Fibroblast of the aortic adventitia (primary cell): ENCODE results near the gene SLC22A12. TPM values are rescaled to one million over a fixed set of nuclear protein-coding genes. Genes with fewer than 3 reads are reported as not detected.

Experiments
- DNase-seq: peaks from one replicate; pipeline ENCODE4 v3.0.0-alpha.2; 2010; ENCODE audit warnings: low read depth
- H3K4me3 ChIP-seq: 2 replicates; pipeline ENCODE4 v1.5.1; 2011; ENCODE audit warnings: low read depth, mild to moderate bottlenecking, control low read depth, low read length, moderate library complexity
- CTCF ChIP-seq: IDR thresholded peaks from 2 replicates; pipeline ENCODE4 v1.5.1; 2011; ENCODE audit warnings: mild to moderate bottlenecking, low read length, control low read depth, inconsistent platforms; ENCODE audit not compliant: insufficient read depth
- total RNA-seq: library from RNA; depleted of rRNA; stranded (reverse); fragments of >200 nt; gene quantifications from 2 replicates; pipeline ENCODE4 v1.2.3, GENCODE V29; 2012; ENCODE audit warnings: low replicate concordance

Gene SLC22A12
- total RNA-seq, 1 donor = not detected

- TF ChIP-seq CTCF = no peak
- no peak overlapping the region for H3K4me3 ChIP-seq
- DNase-seq = no peak
Measured at GRCh38 chr11:64621283-64622019, 30.4 kb downstream of the SLC22A12 start.

- no peak for DNase-seq
- no peak for TF ChIP-seq CTCF
- H3K4me3 ChIP-seq = no peak overlapping the region
Measured at GRCh38 chr11:64622681-64623080, 31.7 kb downstream of the SLC22A12 start.

- DNase-seq = no peak
- no peak for TF ChIP-seq CTCF
- no peak overlapping the region for H3K4me3 ChIP-seq
Measured at GRCh38 chr11:64624883-64625481, 34.0 kb downstream of the SLC22A12 start.

- TF ChIP-seq CTCF = no peak
- no peak overlapping the region for H3K4me3 ChIP-seq
- no peak for DNase-seq
Measured at GRCh38 chr11:64626637-64627036, 35.6 kb downstream of the SLC22A12 start.

- H3K4me3 ChIP-seq = no peak overlapping the region
- no peak for DNase-seq
- no peak for TF ChIP-seq CTCF
Measured at GRCh38 chr11:64627371-64627770, 36.4 kb downstream of the SLC22A12 start.

- DNase-seq = no peak
- TF ChIP-seq CTCF = no peak
- H3K4me3 ChIP-seq = no peak overlapping the region
Measured at GRCh38 chr11:64628596-64628995, 37.6 kb downstream of the SLC22A12 start.

- no peak for TF ChIP-seq CTCF
- no peak overlapping the region for H3K4me3 ChIP-seq
- no peak for DNase-seq
Measured at GRCh38 chr11:64629103-64629502, 38.1 kb downstream of the SLC22A12 start.
